ENCODE results near the gene LINC01488.

The LINC01488 gene

GRCh38 chr11:69501891-69502860 is 20.7 kb downstream of the LINC01488 start:
- no peak overlapping the region for H2BK5ac ChIP-seq (ENCODE audit: low read length)
- no CpG with 5 or more reads among the region's 26 CpGs for WGBS (ENCODE audit: extremely low coverage, insufficient coverage, low lambda C conversion rate)

GRCh38 chr11:69504127-69504526 is 22.7 kb downstream of the LINC01488 start:
- Histone ChIP-seq H3K36me3 (ENCODE audit: control insufficient read depth, insufficient read depth, low read length) (no peaks in the 10 kb centered on the region), H3K23ac (ENCODE audit: low read length) (no peak overlapping the region), H2BK120ac (ENCODE audit: low read depth, low read length) (no peak overlapping the region), H3K9ac (ENCODE audit: low read length) (no peak overlapping the region), H2AK5ac (ENCODE audit: low read length) (no peak overlapping the region), H3K18ac (ENCODE audit: low read length) (no peak overlapping the region), H3K4me3 (ENCODE audit: low read length) (no peak overlapping the region), H3K27ac (ENCODE audit: low read depth, low read length) (no peak overlapping the region), H3K4me1 (ENCODE audit: control insufficient read depth, low read depth, low read length) (no peaks in the 10 kb centered on the region), H2BK15ac (replicated peaks; ENCODE audit: low read depth) (no peak overlapping the region), H3K4ac (ENCODE audit: low read depth, low read length) (no peak overlapping the region), H4K5ac (ENCODE audit: low read length) (no peak overlapping the region), H3K4me2 (ENCODE audit: low read length) (no peak overlapping the region), H2BK5ac (ENCODE audit: low read length) (no peak overlapping the region), H3K56ac (ENCODE audit: low read length) (no peak overlapping the region), H3K79me1 (ENCODE audit: low read length) (no peaks in the 10 kb centered on the region), H4K8ac (ENCODE audit: low read depth, low read length) (no peak overlapping the region), H3K79me2 (ENCODE audit: control insufficient read depth, insufficient read depth, low read length) (no peaks in the 10 kb centered on the region), H3K27me3 (ENCODE audit: insufficient read depth, low read length, poor library complexity) (no peaks in the 10 kb centered on the region)
- DNase-seq = no peak
- no CpG with 5 or more reads among the region's 9 CpGs for WGBS (ENCODE audit: extremely low coverage, insufficient coverage, low lambda C conversion rate)

More at GRCh38 chr11:69501891-69502860, 20.7 kb downstream of the LINC01488 start:
- Histone ChIP-seq H4K5ac (ENCODE audit: low read length) (no peak overlapping the region), H3K9ac (ENCODE audit: low read length) (no peak overlapping the region), H2BK120ac (ENCODE audit: low read depth, low read length) (no peak overlapping the region), H2AK5ac (ENCODE audit: low read length) (no peak overlapping the region), H4K8ac (ENCODE audit: low read depth, low read length) (no peak overlapping the region), H3K23ac (ENCODE audit: low read length) (no peak overlapping the region), H3K36me3 (ENCODE audit: control insufficient read depth, insufficient read depth, low read length) (no peaks in the 10 kb centered on the region), H3K79me2 (ENCODE audit: control insufficient read depth, insufficient read depth, low read length) (no peaks in the 10 kb centered on the region), H3K27ac (ENCODE audit: low read depth, low read length) (no peak overlapping the region), H3K4me1 (ENCODE audit: control insufficient read depth, low read depth, low read length) (no peaks in the 10 kb centered on the region), H3K79me1 (ENCODE audit: low read length) (no peaks in the 10 kb centered on the region), H3K27me3 (ENCODE audit: insufficient read depth, low read length, poor library complexity) (no peaks in the 10 kb centered on the region), H3K4ac (ENCODE audit: low read depth, low read length) (no peak overlapping the region), H3K18ac (ENCODE audit: low read length) (no peak overlapping the region), H3K4me2 (ENCODE audit: low read length) (no peak overlapping the region), H3K56ac (ENCODE audit: low read length) (no peak overlapping the region), H2BK15ac (replicated peaks; ENCODE audit: low read depth) (no peak overlapping the region), H3K4me3 (ENCODE audit: low read length) (no peak overlapping the region)
- DNase-seq = no peak

GRCh38 chr11:69504576-69505335 is 23.3 kb downstream of the LINC01488 start:
- Histone ChIP-seq H3K4ac (ENCODE audit: low read depth, low read length) (no peak overlapping the region), H2BK5ac (ENCODE audit: low read length) (no peak overlapping the region), H3K4me3 (ENCODE audit: low read length) (no peak overlapping the region), H3K27ac (ENCODE audit: low read depth, low read length) (no peak overlapping the region), H3K79me1 (ENCODE audit: low read length) (no peaks in the 10 kb centered on the region), H3K4me1 (ENCODE audit: control insufficient read depth, low read depth, low read length) (no peaks in the 10 kb centered on the region), H3K36me3 (ENCODE audit: control insufficient read depth, insufficient read depth, low read length) (no peaks in the 10 kb centered on the region), H2AK5ac (ENCODE audit: low read length) (no peak overlapping the region), H3K18ac (ENCODE audit: low read length) (no peak overlapping the region), H4K8ac (ENCODE audit: low read depth, low read length) (no peak overlapping the region), H3K56ac (ENCODE audit: low read length) (no peak overlapping the region), H3K27me3 (ENCODE audit: insufficient read depth, low read length, poor library complexity) (no peaks in the 10 kb centered on the region), H4K5ac (ENCODE audit: low read length) (no peak overlapping the region), H2BK15ac (replicated peaks; ENCODE audit: low read depth) (no peak overlapping the region), H3K23ac (ENCODE audit: low read length) (no peak overlapping the region), H3K4me2 (ENCODE audit: low read length) (no peak overlapping the region), H3K9ac (ENCODE audit: low read length) (no peak overlapping the region), H3K79me2 (ENCODE audit: control insufficient read depth, insufficient read depth, low read length) (no peaks in the 10 kb centered on the region), H2BK120ac (ENCODE audit: low read depth, low read length) (no peak overlapping the region)
- no CpG with 5 or more reads among the region's 10 CpGs for WGBS (ENCODE audit: extremely low coverage, insufficient coverage, low lambda C conversion rate)
- DNase-seq = no peak

- Histone ChIP-seq H3K79me1 (ENCODE audit: low read length) (no peaks in the 10 kb centered on the region), H4K8ac (ENCODE audit: low read depth, low read length) (no peak overlapping the region), H3K27me3 (ENCODE audit: insufficient read depth, low read length, poor library complexity) (no peaks in the 10 kb centered on the region), H3K9ac (ENCODE audit: low read length) (no peak overlapping the region), H3K4me3 (ENCODE audit: low read length) (no peak overlapping the region), H2BK120ac (ENCODE audit: low read depth, low read length) (no peak overlapping the region), H3K27ac (ENCODE audit: low read depth, low read length) (no peak overlapping the region), H3K4me1 (ENCODE audit: control insufficient read depth, low read depth, low read length) (no peaks in the 10 kb centered on the region), H3K79me2 (ENCODE audit: control insufficient read depth, insufficient read depth, low read length) (no peaks in the 10 kb centered on the region), H3K23ac (ENCODE audit: low read length) (no peak overlapping the region), H2AK5ac (ENCODE audit: low read length) (no peak overlapping the region), H3K4me2 (ENCODE audit: low read length) (no peak overlapping the region), H4K5ac (ENCODE audit: low read length) (no peak overlapping the region), H3K56ac (ENCODE audit: low read length) (no peak overlapping the region), H3K36me3 (ENCODE audit: control insufficient read depth, insufficient read depth, low read length) (no peaks in the 10 kb centered on the region), H3K18ac (ENCODE audit: low read length) (no peak overlapping the region), H2BK5ac (ENCODE audit: low read length) (no peak overlapping the region), H3K4ac (ENCODE audit: low read depth, low read length) (no peak overlapping the region), H2BK15ac (replicated peaks; ENCODE audit: low read depth) (no peak overlapping the region)
- DNase-seq = no peak
- no CpG with 5 or more reads among the region's 5 CpGs for WGBS (ENCODE audit: extremely low coverage, insufficient coverage, low lambda C conversion rate)
Measured at GRCh38 chr11:69508974-69509373, 27.5 kb downstream of the LINC01488 start.

- H3K27ac ChIP-seq (ENCODE audit: low read depth, low read length) = no peak overlapping the region
- no peaks in the 10 kb centered on the region for H3K4me1 ChIP-seq (ENCODE audit: control insufficient read depth, low read depth, low read length)
- H3K36me3 ChIP-seq (ENCODE audit: control insufficient read depth, insufficient read depth, low read length) = no peaks in the 10 kb centered on the region
- H2AK5ac ChIP-seq (ENCODE audit: low read length) = no peak overlapping the region
- no peaks in the 10 kb centered on the region for H3K27me3 ChIP-seq (ENCODE audit: insufficient read depth, low read length, poor library complexity)
- no peak overlapping the region for H3K23ac ChIP-seq (ENCODE audit: low read length)
- no peaks in the 10 kb centered on the region for H3K79me2 ChIP-seq (ENCODE audit: control insufficient read depth, insufficient read depth, low read length)
- H3K18ac ChIP-seq (ENCODE audit: low read length) = no peak overlapping the region
- no peak overlapping the region for H3K4me3 ChIP-seq (ENCODE audit: low read length)
- H4K8ac ChIP-seq (ENCODE audit: low read depth, low read length) = no peak overlapping the region
- no peak for DNase-seq
- no peak overlapping the region for H2BK5ac ChIP-seq (ENCODE audit: low read length)
- no peak overlapping the region for H3K9ac ChIP-seq (ENCODE audit: low read length)
- no peak overlapping the region for H2BK15ac ChIP-seq (replicated peaks; ENCODE audit: low read depth)
- H4K5ac ChIP-seq (ENCODE audit: low read length) = no peak overlapping the region
- H2BK120ac ChIP-seq (ENCODE audit: low read depth, low read length) = no peak overlapping the region
- H3K4ac ChIP-seq (ENCODE audit: low read depth, low read length) = no peak overlapping the region
- H3K79me1 ChIP-seq (ENCODE audit: low read length) = no peaks in the 10 kb centered on the region
- H3K56ac ChIP-seq (ENCODE audit: low read length) = no peak overlapping the region
- WGBS (ENCODE audit: extremely low coverage, insufficient coverage, low lambda C conversion rate) = no CpG with 5 or more reads among the region's 7 CpGs
- H3K4me2 ChIP-seq (ENCODE audit: low read length) = no peak overlapping the region
Measured at GRCh38 chr11:69509381-69509780, 27.9 kb downstream of the LINC01488 start.

Data from mesendoderm (in vitro differentiated cells).